Measurements from ENCODE around the gene RFTN1. TPM values are rescaled to one million over a fixed set of nuclear protein-coding genes. Genes with fewer than 3 reads are reported as not detected.

Gene RFTN1
- total and polyA plus RNA-seq, 10 of the 15 experiments (the other 5 are each of a cell fraction or from before 2014, with no cell fraction given): 20.6 to 213 (median 147) TPM

- TF ChIP-seq MLLT1 (IDR thresholded peaks at IDR 0.05) (no peak), EP300 (IDR thresholded peaks at IDR 0.05; ENCODE audit: borderline replicate concordance in 1 of 2, control insufficient read depth in 1 of 2, low read depth in 2 of 2, low read length in 2 of 2) (no peak), NFYA (IDR thresholded peaks at IDR 0.05; ENCODE audit: borderline replicate concordance, low read depth, low read length) (no peak), MEF2A (IDR thresholded peaks at IDR 0.05; ENCODE audit: insufficient read depth, low read depth, low read length) (no peak), PML (IDR thresholded peaks at IDR 0.05; ENCODE audit: low read length) (no peak), SUZ12 (IDR thresholded peaks at IDR 0.05; ENCODE audit: unreplicated experiment) (no peak), IRF3 (IDR thresholded peaks at IDR 0.05) (no peak), ATF7 (IDR thresholded peaks at IDR 0.05; ENCODE audit: low read depth) (no peak), RBBP5 (conservative IDR thresholded peaks at IDR 0.05) (no peak), SUPT20H (IDR thresholded peaks at IDR 0.05; ENCODE audit: borderline replicate concordance, control insufficient read depth, low read depth, low read length) (no peak), MAX (IDR thresholded peaks at IDR 0.05; ENCODE audit: low read depth, low read length) (no peak), MYC (IDR thresholded peaks at IDR 0.05; ENCODE audit: insufficient read depth, insufficient read length, insufficient replicate concordance, low read length, severe bottlenecking) (no peak)
Observed at GRCh38 chr3:16501376-16501775, 12.1 kb downstream of the RFTN1 start (continued).
